ENCODE measurements around the gene CD93.

The CD93 gene

GRCh38 chr20:23101696-23102406 lies 15.7 kb upstream of the CD93 start:
- Mint-ChIP-seq H3K27me3 (peaks cover 10% of the 10 kb centered on the region), H3K27ac (ENCODE audit: low read depth) (no peak overlapping the region), H3K9me3 (no peaks in the 10 kb centered on the region), H3K4me3 (no peak overlapping the region), H3K36me3 (ENCODE audit: insufficient read depth) (no peaks in the 10 kb centered on the region), H3K4me1 (no peaks in the 10 kb centered on the region)
- DNase-seq (ENCODE audit: low spot score in 2 of 2) = no peak
- no peak for ATAC-seq (replicated peaks; ENCODE audit: extremely low read depth, poor library complexity, severe bottlenecking)

- peaks cover 10% of the 10 kb centered on the region for H3K27me3 Mint-ChIP-seq
- no peak for ATAC-seq (replicated peaks; ENCODE audit: extremely low read depth, poor library complexity, severe bottlenecking)
Measured at GRCh38 chr20:23100720-23101107, 14.6 kb upstream of the CD93 start.

GRCh38 chr20:23099791-23100719 lies 13.9 kb upstream of the CD93 start:
- DNase-seq (ENCODE audit: low spot score in 2 of 2) = no peak
- Mint-ChIP-seq H3K9me3 (no peaks in the 10 kb centered on the region), H3K4me1 (no peaks in the 10 kb centered on the region), H3K4me3 (no peak overlapping the region), H3K27ac (ENCODE audit: low read depth) (no peak overlapping the region), H3K27me3 (peaks cover 10% of the 10 kb centered on the region), H3K36me3 (ENCODE audit: insufficient read depth) (no peaks in the 10 kb centered on the region)
- no peak for ATAC-seq (replicated peaks; ENCODE audit: extremely low read depth, poor library complexity, severe bottlenecking)

More at GRCh38 chr20:23100720-23101107, 14.6 kb upstream of the CD93 start:
- Mint-ChIP-seq H3K4me3 (no peak overlapping the region), H3K4me1 (no peaks in the 10 kb centered on the region), H3K9me3 (no peaks in the 10 kb centered on the region), H3K36me3 (ENCODE audit: insufficient read depth) (no peaks in the 10 kb centered on the region), H3K27ac (ENCODE audit: low read depth) (no peak overlapping the region)
- no peak for DNase-seq (ENCODE audit: low spot score in 2 of 2)

- Mint-ChIP-seq H3K36me3 (ENCODE audit: insufficient read depth) (no peaks in the 10 kb centered on the region), H3K27me3 (peaks cover 10% of the 10 kb centered on the region), H3K27ac (ENCODE audit: low read depth) (no peak overlapping the region), H3K4me1 (no peaks in the 10 kb centered on the region), H3K9me3 (no peaks in the 10 kb centered on the region), H3K4me3 (no peak overlapping the region)
- DNase-seq (ENCODE audit: low spot score in 2 of 2) (no peak), ATAC-seq (replicated peaks; ENCODE audit: extremely low read depth, poor library complexity, severe bottlenecking) (no peak)
Measured at GRCh38 chr20:23097636-23098580, 11.8 kb upstream of the CD93 start.

- no peaks in the 10 kb centered on the region for H3K4me1 Mint-ChIP-seq
- H3K27me3 Mint-ChIP-seq = peaks cover 10% of the 10 kb centered on the region
- DNase-seq (ENCODE audit: low spot score in 2 of 2) (no peak), ATAC-seq (replicated peaks; ENCODE audit: extremely low read depth, poor library complexity, severe bottlenecking) (no peak)
- no peak overlapping the region for H3K27ac Mint-ChIP-seq (ENCODE audit: low read depth)
- no peaks in the 10 kb centered on the region for H3K36me3 Mint-ChIP-seq (ENCODE audit: insufficient read depth)
- H3K4me3 Mint-ChIP-seq = no peak overlapping the region
- no peaks in the 10 kb centered on the region for H3K9me3 Mint-ChIP-seq
Measured at GRCh38 chr20:23096986-23097520, 10.9 kb upstream of the CD93 start.

GRCh38 chr20:23096097-23096496 lies 10.0 kb upstream of the CD93 start:
- H3K9me3 Mint-ChIP-seq = no peaks in the 10 kb centered on the region
- no peak overlapping the region for H3K4me3 Mint-ChIP-seq
- no peaks in the 10 kb centered on the region for H3K4me1 Mint-ChIP-seq
- DNase-seq (ENCODE audit: low spot score in 2 of 2) (no peak), ATAC-seq (replicated peaks; ENCODE audit: extremely low read depth, poor library complexity, severe bottlenecking) (no peak)
- no peaks in the 10 kb centered on the region for H3K36me3 Mint-ChIP-seq (ENCODE audit: insufficient read depth)
- H3K27ac Mint-ChIP-seq (ENCODE audit: low read depth) = no peak overlapping the region
- H3K27me3 Mint-ChIP-seq = peaks cover 10% of the 10 kb centered on the region

- Mint-ChIP-seq H3K36me3 (ENCODE audit: insufficient read depth) (no peaks in the 10 kb centered on the region), H3K4me1 (no peaks in the 10 kb centered on the region), H3K27ac (ENCODE audit: low read depth) (no peak overlapping the region), H3K9me3 (no peaks in the 10 kb centered on the region), H3K4me3 (no peak overlapping the region), H3K27me3 (peaks cover 10% of the 10 kb centered on the region)
- no peak for ATAC-seq (replicated peaks; ENCODE audit: extremely low read depth, poor library complexity, severe bottlenecking)
- DNase-seq (ENCODE audit: low spot score in 2 of 2) = no peak
Measured at GRCh38 chr20:23095499-23095898, 9.4 kb upstream of the CD93 start.

GRCh38 chr20:23094927-23095326 lies 8.8 kb upstream of the CD93 start:
- no peaks in the 10 kb centered on the region for H3K9me3 Mint-ChIP-seq

GRCh38 chr20:23094213-23094896 lies 8.2 kb upstream of the CD93 start:
- H3K27ac Mint-ChIP-seq (ENCODE audit: low read depth) = no peak overlapping the region
- no peaks in the 10 kb centered on the region for H3K36me3 Mint-ChIP-seq (ENCODE audit: insufficient read depth)
- no peaks in the 10 kb centered on the region for H3K9me3 Mint-ChIP-seq
- ATAC-seq (replicated peaks; ENCODE audit: extremely low read depth, poor library complexity, severe bottlenecking) (no peak), DNase-seq (ENCODE audit: low spot score in 2 of 2) (no peak)
- no peak overlapping the region for H3K4me3 Mint-ChIP-seq
- H3K27me3 Mint-ChIP-seq = peaks cover 10% of the 10 kb centered on the region
- H3K4me1 Mint-ChIP-seq = no peaks in the 10 kb centered on the region

More at GRCh38 chr20:23094927-23095326, 8.8 kb upstream of the CD93 start:
- H3K27me3 Mint-ChIP-seq = peaks cover 10% of the 10 kb centered on the region
- ATAC-seq (replicated peaks; ENCODE audit: extremely low read depth, poor library complexity, severe bottlenecking) = no peak
- H3K4me3 Mint-ChIP-seq = no peak overlapping the region
- H3K4me1 Mint-ChIP-seq = no peaks in the 10 kb centered on the region
- H3K36me3 Mint-ChIP-seq (ENCODE audit: insufficient read depth) = no peaks in the 10 kb centered on the region
- H3K27ac Mint-ChIP-seq (ENCODE audit: low read depth) = no peak overlapping the region
- no peak for DNase-seq (ENCODE audit: low spot score in 2 of 2)

GRCh38 chr20:23093613-23094012 lies 7.5 kb upstream of the CD93 start:
- Mint-ChIP-seq H3K9me3 (no peaks in the 10 kb centered on the region), H3K36me3 (ENCODE audit: insufficient read depth) (no peaks in the 10 kb centered on the region), H3K4me1 (no peaks in the 10 kb centered on the region), H3K27ac (ENCODE audit: low read depth) (no peak overlapping the region), H3K4me3 (no peak overlapping the region), H3K27me3 (peaks cover 13% of the 10 kb centered on the region)
- DNase-seq (ENCODE audit: low spot score in 2 of 2) (no peak), ATAC-seq (replicated peaks; ENCODE audit: extremely low read depth, poor library complexity, severe bottlenecking) (no peak)

- no peak overlapping the region for H3K27ac Mint-ChIP-seq (ENCODE audit: low read depth)
- no peaks in the 10 kb centered on the region for H3K4me1 Mint-ChIP-seq
- ATAC-seq (replicated peaks; ENCODE audit: extremely low read depth, poor library complexity, severe bottlenecking) = no peak
- H3K36me3 Mint-ChIP-seq (ENCODE audit: insufficient read depth) = no peaks in the 10 kb centered on the region
- H3K27me3 Mint-ChIP-seq = peaks cover 13% of the 10 kb centered on the region
- no peak for DNase-seq (ENCODE audit: low spot score in 2 of 2)
- H3K9me3 Mint-ChIP-seq = no peaks in the 10 kb centered on the region
- H3K4me3 Mint-ChIP-seq = no peak overlapping the region
Measured at GRCh38 chr20:23092861-23093495, 6.9 kb upstream of the CD93 start.
